ENCODE measurements around the gene CIRBP. TPM values are rescaled to one million over a fixed set of nuclear protein-coding genes. Genes with fewer than 3 reads are reported as not detected.

Gene CIRBP
- total and polyA plus RNA-seq, 2 of the 13 experiments (the other 11 are each of a cell fraction or from before 2014, with no cell fraction given) = 133 to 140 TPM

DNA sequence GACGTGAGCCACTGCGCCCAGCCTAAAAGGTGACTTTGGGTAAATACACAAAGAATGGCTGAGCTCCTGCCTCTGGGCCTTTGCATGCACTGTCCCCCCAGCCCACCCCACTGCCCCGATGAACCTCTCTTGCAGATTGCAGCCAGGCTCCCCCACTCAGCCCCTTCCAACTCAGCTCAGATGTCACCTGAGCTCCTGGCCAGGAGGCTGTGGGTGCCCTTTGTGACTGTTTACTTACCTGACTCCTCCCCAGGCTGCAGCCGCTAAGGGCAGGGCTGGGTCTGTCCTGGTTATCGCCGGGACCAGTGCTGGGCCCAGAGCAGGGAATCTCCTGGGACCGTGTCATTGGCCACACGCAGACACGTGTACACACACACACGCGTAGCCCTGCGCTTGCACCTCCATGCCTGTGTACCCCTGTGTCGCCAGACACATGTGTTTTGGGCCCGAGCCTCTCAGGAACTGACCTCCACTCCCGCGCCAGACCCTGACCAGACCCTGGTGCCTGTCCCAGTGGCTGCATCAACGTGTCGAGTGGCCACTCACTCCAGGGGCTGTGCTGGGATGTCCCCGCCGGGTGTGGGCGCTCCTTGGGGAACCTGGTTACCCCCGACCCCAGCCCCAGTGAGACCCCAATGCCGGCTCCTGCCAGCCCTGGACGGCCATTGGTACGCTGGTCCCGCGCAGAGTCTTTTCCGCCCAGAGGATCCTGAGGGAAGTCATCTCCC, 35.2 kb downstream of the CIRBP start (continued):
- no peak for TF ChIP-seq ZNF17 (CRISPR knock-in tag; IDR thresholded peaks at IDR 0.05)
- peak; percentile 21; the same call in 1 of the 2 replicates for TF ChIP-seq KDM5B (CRISPR knock-in tag; IDR thresholded peaks at IDR 0.05; ENCODE audit: borderline replicate concordance)
- no peak for TF ChIP-seq MYNN (CRISPR knock-in tag; IDR thresholded peaks at IDR 0.05; ENCODE audit: low read depth)
- no peak for TF ChIP-seq RNF2 (conservative IDR thresholded peaks at IDR 0.05; ENCODE audit: low read depth)
- 0 out of 2 replicates have a peak, but pooled peaks have one; percentile 29 for TF ChIP-seq CENPT (CRISPR knock-in tag; IDR thresholded peaks at IDR 0.05; ENCODE audit: low read depth)
- TF ChIP-seq ZNF530 (CRISPR knock-in tag; IDR thresholded peaks at IDR 0.05; ENCODE audit: low read depth) = no peak
- TF ChIP-seq ZNF205 (CRISPR knock-in tag; IDR thresholded peaks at IDR 0.05) = peak; percentile 66; the same call in 1 of the 2 replicates
- TF ChIP-seq GPBP1L1 (CRISPR knock-in tag; IDR thresholded peaks at IDR 0.05) = no peak
- TF ChIP-seq ZNF777 (CRISPR knock-in tag; IDR thresholded peaks at IDR 0.05) = peak; percentile 37; the same call in 1 of the 2 replicates
- TF ChIP-seq SMAD1 (CRISPR knock-in tag; IDR thresholded peaks at IDR 0.05; ENCODE audit: borderline replicate concordance, low read depth) = no peak
- no peak for TF ChIP-seq CHD4 (IDR thresholded peaks at IDR 0.05; ENCODE audit: borderline replicate concordance, low read length)
- TF ChIP-seq ZSCAN21 (CRISPR knock-in tag; IDR thresholded peaks at IDR 0.05; ENCODE audit: borderline replicate concordance) = peak; percentile 41; the same call in 1 of the 2 replicates
- peak; percentile 80 for TF ChIP-seq USF2 (IDR thresholded peaks at IDR 0.05; ENCODE audit: low read depth, low read length)
- TF ChIP-seq USF2 (CRISPR knock-in tag; IDR thresholded peaks at IDR 0.05; ENCODE audit: borderline replicate concordance) = peak; percentile 64; the same call in 1 of the 2 replicates
- TF ChIP-seq RARA (CRISPR knock-in tag; IDR thresholded peaks at IDR 0.05) = peak; percentile 48; the same call in 1 of the 2 replicates
- TF ChIP-seq, protein P1, sequence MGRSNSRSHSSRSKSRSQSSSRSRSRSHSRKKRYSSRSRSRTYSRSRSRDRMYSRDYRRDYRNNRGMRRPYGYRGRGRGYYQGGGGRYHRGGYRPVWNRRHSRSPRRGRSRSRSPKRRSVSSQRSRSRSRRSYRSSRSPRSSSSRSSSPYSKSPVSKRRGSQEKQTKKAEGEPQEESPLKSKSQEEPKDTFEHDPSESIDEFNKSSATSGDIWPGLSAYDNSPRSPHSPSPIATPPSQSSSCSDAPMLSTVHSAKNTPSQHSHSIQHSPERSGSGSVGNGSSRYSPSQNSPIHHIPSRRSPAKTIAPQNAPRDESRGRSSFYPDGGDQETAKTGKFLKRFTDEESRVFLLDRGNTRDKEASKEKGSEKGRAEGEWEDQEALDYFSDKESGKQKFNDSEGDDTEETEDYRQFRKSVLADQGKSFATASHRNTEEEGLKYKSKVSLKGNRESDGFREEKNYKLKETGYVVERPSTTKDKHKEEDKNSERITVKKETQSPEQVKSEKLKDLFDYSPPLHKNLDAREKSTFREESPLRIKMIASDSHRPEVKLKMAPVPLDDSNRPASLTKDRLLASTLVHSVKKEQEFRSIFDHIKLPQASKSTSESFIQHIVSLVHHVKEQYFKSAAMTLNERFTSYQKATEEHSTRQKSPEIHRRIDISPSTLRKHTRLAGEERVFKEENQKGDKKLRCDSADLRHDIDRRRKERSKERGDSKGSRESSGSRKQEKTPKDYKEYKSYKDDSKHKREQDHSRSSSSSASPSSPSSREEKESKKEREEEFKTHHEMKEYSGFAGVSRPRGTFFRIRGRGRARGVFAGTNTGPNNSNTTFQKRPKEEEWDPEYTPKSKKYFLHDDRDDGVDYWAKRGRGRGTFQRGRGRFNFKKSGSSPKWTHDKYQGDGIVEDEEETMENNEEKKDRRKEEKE (IDR thresholded peaks at IDR 0.05) = no peak

All from HepG2 (cell line).